HepG2 (cell line): Measurements from ENCODE around the gene ATP8A2.

Experiments
- ATF4 ChIP-seq, 2 experiments: fragments of 450-650 bp in 1 of 2; sonication (generic) in 1 of 2; formaldehyde crosslinking; IDR thresholded peaks; 2 replicates each; pipeline versions ENCODE4 v1.5.0 to v1.8.0; 2020 to 2022; ENCODE audit warnings: mild to moderate bottlenecking in 1 of 2, missing genetic modification reagents in 1 of 2
- CTCF ChIP-seq: sonication (generic); formaldehyde crosslinking; IDR thresholded peaks from 2 replicates; pipeline ENCODE4 v1.5.0; 2020; ENCODE audit warnings: mild to moderate bottlenecking, missing genetic modification reagents, moderate library complexity
- EP300 ChIP-seq, 3 experiments: sonication (generic) in 1 of 3; formaldehyde crosslinking in 1 of 3; IDR thresholded peaks; 2 replicates each; pipeline versions ENCODE4 v1.5.1 to v1.6.1; 2011 to 2020; ENCODE audit warnings: low read depth in 2 of 3, low read length in 2 of 3, borderline replicate concordance in 1 of 3, improper control_type of control experiment in 1 of 3, mild to moderate bottlenecking in 1 of 3, missing genetic modification reagents in 1 of 3, moderate library complexity in 1 of 3
- FOSL1 ChIP-seq: sonication (generic); formaldehyde crosslinking; IDR thresholded peaks from 2 replicates; pipeline ENCODE4 v1.9.0; 2021; ENCODE audit warnings: missing genetic modification reagents, borderline replicate concordance
- HDAC6 ChIP-seq: fragments of 200-600 bp; sonication (generic); IDR thresholded peaks from 2 replicates; pipeline ENCODE4 v1.7.0; 2017; ENCODE audit warnings: mild to moderate bottlenecking, antibody characterized with exemption, low read length, low read depth
- MAFF ChIP-seq: IDR thresholded peaks from 2 replicates; pipeline ENCODE4 v1.6.1; 2011; ENCODE audit warnings: low read depth, low read length, improper control_type of control experiment
- MAX ChIP-seq: IDR thresholded peaks from 2 replicates; pipeline ENCODE4 v1.6.1; 2012; ENCODE audit warnings: inconsistent platforms
- NCOA2 ChIP-seq: sonication (generic); formaldehyde crosslinking; IDR thresholded peaks from 2 replicates; pipeline ENCODE4 v1.8.0; 2022; ENCODE audit warnings: inconsistent platforms
- SP2 ChIP-seq: sonication (generic); formaldehyde crosslinking; IDR thresholded peaks from 2 replicates; pipeline ENCODE4 v1.5.1; 2020; ENCODE audit warnings: mild to moderate bottlenecking, missing genetic modification reagents
- ZNF496 ChIP-seq: sonication (generic); formaldehyde crosslinking; IDR thresholded peaks from 2 replicates; pipeline ENCODE4 v1.8.1; 2023; ENCODE audit warnings: mild to moderate bottlenecking, moderate library complexity, missing genetic modification reagents; ENCODE audit not compliant: insufficient replicate concordance
- ZNF510 ChIP-seq: sonication (generic); formaldehyde crosslinking; IDR thresholded peaks from 2 replicates; pipeline ENCODE4 v1.4.0; 2020; ENCODE audit warnings: low read depth, mild to moderate bottlenecking, missing genetic modification reagents
- ZNF564 ChIP-seq: sonication (generic); formaldehyde crosslinking; IDR thresholded peaks from 2 replicates; pipeline ENCODE4 v1.8.1; 2023; ENCODE audit warnings: mild to moderate bottlenecking, missing genetic modification reagents
- TF ChIP-seq, protein P1 (sequence below): sonication (generic); formaldehyde crosslinking; IDR thresholded peaks from 2 replicates; pipeline ENCODE4 v1.4.0; 2020; ENCODE audit warnings: missing genetic modification reagents

DNA sequence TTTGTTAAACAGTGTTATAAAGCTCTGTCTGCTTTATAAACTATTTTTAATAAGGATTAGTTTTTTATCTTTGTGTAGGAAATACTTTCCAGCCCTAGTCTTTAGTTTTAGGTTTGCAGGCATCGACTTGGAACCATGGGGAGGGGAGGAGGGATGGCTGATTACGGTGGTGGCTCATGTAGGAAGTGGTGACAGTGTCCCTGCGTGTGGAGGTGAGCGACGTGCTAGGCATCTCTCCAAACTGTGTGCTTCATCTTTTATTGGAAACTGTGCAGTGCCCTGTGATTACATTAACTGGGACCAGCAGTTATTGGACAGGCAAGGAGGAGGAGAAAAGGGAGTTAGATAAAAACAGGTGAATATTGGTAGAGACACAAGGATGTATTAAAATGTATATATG, 203.8 kb downstream of the ATP8A2 start:
- TF ChIP-seq ZNF496 (CRISPR knock-in tag) = no peak
- TF ChIP-seq MAFF = no peak
- TF ChIP-seq MAX = no peak
- TF ChIP-seq CTCF (CRISPR knock-in tag) = no peak
- TF ChIP-seq ZNF510 (CRISPR knock-in tag) = no peak
- TF ChIP-seq EP300 (IDR thresholded peaks at IDR 0.05; ENCODE audit: low read depth in 2 of 2, low read length in 2 of 2) = no peak
- TF ChIP-seq EP300 (CRISPR knock-in tag; IDR thresholded peaks at IDR 0.05; ENCODE audit: borderline replicate concordance) = no peak
- TF ChIP-seq SP2 (CRISPR knock-in tag) = no peak
- no peak for TF ChIP-seq HDAC6
- no peak for TF ChIP-seq FOSL1
- no peak for TF ChIP-seq ZNF564 (CRISPR knock-in tag)
- TF ChIP-seq, protein P1, sequence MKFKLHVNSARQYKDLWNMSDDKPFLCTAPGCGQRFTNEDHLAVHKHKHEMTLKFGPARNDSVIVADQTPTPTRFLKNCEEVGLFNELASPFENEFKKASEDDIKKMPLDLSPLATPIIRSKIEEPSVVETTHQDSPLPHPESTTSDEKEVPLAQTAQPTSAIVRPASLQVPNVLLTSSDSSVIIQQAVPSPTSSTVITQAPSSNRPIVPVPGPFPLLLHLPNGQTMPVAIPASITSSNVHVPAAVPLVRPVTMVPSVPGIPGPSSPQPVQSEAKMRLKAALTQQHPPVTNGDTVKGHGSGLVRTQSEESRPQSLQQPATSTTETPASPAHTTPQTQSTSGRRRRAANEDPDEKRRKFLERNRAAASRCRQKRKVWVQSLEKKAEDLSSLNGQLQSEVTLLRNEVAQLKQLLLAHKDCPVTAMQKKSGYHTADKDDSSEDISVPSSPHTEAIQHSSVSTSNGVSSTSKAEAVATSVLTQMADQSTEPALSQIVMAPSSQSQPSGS (CRISPR knock-in tag) = no peak
- TF ChIP-seq ATF4 (CRISPR knock-in tag; IDR thresholded peaks at IDR 0.05) = no peak
- TF ChIP-seq NCOA2 = no peak
